GM21526 (cell line): Measurements from ENCODE around the gene ERC2.

Experiments used
- ATAC-seq: cut with Tn5 transposase; IDR thresholded peaks from one replicate; pipeline ENCODE4 v1.9.1; 2021; ENCODE audit warnings: moderate library complexity; ENCODE audit not compliant: unreplicated experiment, low FRiP score

ERC2 gene

GRCh38 chr3:55714057-55714456 is 754.2 kb downstream of the ERC2 start:
- ATAC-seq: no peak

GRCh38 chr3:55711646-55712045 is 756.6 kb downstream of the ERC2 start:
- ATAC-seq: no peak

- no peak for ATAC-seq
These were observed 758.8 kb downstream of the ERC2 start for GRCh38 chr3:55709411-55710012.

GRCh38 chr3:55708921-55709320 is 759.3 kb downstream of the ERC2 start:
- ATAC-seq: no peak

GRCh38 chr3:55708242-55708641 is 760.0 kb downstream of the ERC2 start:
- no peak for ATAC-seq

- ATAC-seq: no peak
These were observed 763.7 kb downstream of the ERC2 start for GRCh38 chr3:55704521-55704920.

GRCh38 chr3:55702822-55703221 is 765.4 kb downstream of the ERC2 start:
- ATAC-seq: no peak

- ATAC-seq: no peak
These were observed 766.3 kb downstream of the ERC2 start for GRCh38 chr3:55701997-55702396.

GRCh38 chr3:55698831-55699230 is 769.4 kb downstream of the ERC2 start:
- no peak for ATAC-seq

- no peak for ATAC-seq
These were observed 770.9 kb downstream of the ERC2 start for GRCh38 chr3:55697177-55697865.

GRCh38 chr3:55692957-55693558 is 775.2 kb downstream of the ERC2 start:
- ATAC-seq: no peak

- no peak for ATAC-seq
These were observed 775.8 kb downstream of the ERC2 start for GRCh38 chr3:55692295-55692956.

GRCh38 chr3:55691141-55691540 is 777.1 kb downstream of the ERC2 start:
- no peak for ATAC-seq

- ATAC-seq: peak; percentile 70
These were observed 777.5 kb downstream of the ERC2 start for GRCh38 chr3:55690726-55691125.

- ATAC-seq: no peak
These were observed 778.1 kb downstream of the ERC2 start for GRCh38 chr3:55690177-55690576.

- no peak for ATAC-seq
These were observed 780.1 kb downstream of the ERC2 start for GRCh38 chr3:55688154-55688553.

- no peak for ATAC-seq
These were observed 780.7 kb downstream of the ERC2 start for GRCh38 chr3:55687526-55687925.

- no peak for ATAC-seq
These were observed 781.6 kb downstream of the ERC2 start for GRCh38 chr3:55686426-55687254.

GRCh38 chr3:55683666-55684270 is 784.5 kb downstream of the ERC2 start:
- no peak for ATAC-seq

GRCh38 chr3:55682461-55682860 is 785.8 kb downstream of the ERC2 start:
- ATAC-seq: no peak
